NCI-H2227 treated with DMSO at 0.1 percent for 48 hours (cell line): ENCODE data around the gene RPL7L1.
"Not testable (repeated sequence)": the region's sequence is repeated elsewhere in the genome, so short reads cannot be mapped to it uniquely, and the experiment has no call there.

Experiments used
- DNase-seq: peaks from one replicate; lab custom pipeline; 2025; lab: John Stamatoyannopoulos, UW

Gene RPL7L1

GRCh38 chr6:42879372-42880239 lies at the start of gene RPL7L1:
Gene RPL7L1, plus strand, starts transcription at chr6:42879616. Its CDS starts 295 bp downstream, at chr6:42879911.
- peak; percentile 97 for DNase-seq

DNA sequence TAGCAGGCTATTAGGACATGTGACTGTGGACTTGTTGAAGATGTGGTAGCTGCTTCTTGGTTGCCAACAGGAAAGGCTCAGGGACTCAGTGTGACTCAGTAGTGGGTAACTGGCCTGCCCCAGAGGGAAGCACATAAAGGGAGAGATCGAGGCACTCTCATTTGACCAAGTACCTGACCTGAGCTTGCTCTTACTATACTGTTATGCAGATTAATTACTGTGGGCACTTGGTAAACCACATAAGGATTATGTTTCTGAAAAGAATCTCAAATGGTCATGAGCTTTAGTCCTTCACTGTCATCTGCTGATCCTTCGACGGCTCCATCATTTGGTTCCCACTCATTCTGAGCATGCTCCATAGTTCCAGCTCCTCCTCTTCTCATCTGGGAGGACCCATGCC lies 48.2 kb upstream of the RPL7L1 start:
- no peak for DNase-seq

GRCh38 chr6:42834056-42834455 lies 45.4 kb upstream of the RPL7L1 start:
- no peak for DNase-seq

- no peak for DNase-seq
These were observed 37.4 kb upstream of the RPL7L1 start for GRCh38 chr6:42841844-42842584.

GRCh38 chr6:42845327-42845694 lies 34.1 kb upstream of the RPL7L1 start:
- no peak for DNase-seq

DNA sequence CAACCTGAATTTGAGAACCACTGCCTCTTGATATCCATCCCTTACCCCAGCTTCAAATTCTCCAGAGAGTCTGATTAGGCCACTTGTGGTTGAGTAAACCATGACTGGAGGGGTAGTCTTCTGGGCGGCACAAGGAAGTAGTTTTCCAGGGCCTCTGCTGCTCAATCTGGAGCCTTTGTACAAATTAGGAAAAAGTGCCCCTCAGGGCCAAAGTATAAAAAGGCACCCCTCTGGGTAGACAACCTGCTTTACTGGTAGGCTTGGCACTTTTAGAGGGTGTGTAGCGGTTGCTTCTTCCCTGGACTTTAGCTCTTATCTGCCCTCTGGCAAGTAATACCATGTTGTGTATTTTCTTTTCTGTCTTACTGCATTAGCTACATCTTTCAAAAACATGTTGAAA lies 32.9 kb upstream of the RPL7L1 start:
- DNase-seq = no peak

- DNase-seq = no peak
These were observed 30.7 kb upstream of the RPL7L1 start for GRCh38 chr6:42848700-42849099.

GRCh38 chr6:42851599-42851998 lies 27.8 kb upstream of the RPL7L1 start:
- DNase-seq = no peak

DNA sequence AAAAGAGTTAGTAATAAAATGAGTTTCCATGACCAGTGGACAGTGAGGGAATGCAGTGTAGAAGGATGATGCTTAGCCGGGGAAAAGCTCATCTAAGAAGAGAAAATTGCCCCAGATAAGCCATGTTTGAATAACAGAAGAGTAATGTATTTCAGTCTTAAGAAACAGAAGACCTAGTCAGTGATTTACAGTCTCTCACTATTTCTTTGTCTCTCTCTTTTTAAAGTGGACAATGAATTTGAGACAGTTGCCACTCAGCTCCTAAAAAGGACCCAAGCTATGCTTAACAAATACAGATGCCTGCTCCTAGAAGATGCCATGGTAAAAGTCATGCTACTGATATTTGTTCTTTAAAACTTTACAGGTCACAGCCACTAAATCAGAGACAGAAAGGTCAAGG lies 19.4 kb upstream of the RPL7L1 start:
- DNase-seq = no peak

DNA sequence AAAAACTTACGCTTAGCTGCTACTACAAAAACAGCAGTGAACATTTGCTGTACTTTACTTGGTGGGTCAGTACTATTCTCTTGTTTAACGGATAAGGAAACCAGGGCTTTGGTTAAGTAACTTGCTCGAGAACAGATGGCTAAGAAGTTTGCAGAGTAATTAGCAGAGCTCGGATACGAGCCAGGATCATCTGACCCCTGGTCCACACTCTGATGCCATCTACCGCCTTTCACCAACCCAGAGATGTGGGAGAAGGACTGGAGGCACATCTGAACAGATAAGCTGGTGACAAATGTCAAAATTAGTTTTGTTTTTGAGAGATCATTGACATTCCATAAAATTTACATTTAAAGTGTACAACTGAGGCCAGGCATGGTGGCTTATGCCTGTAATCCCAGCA lies 18.9 kb upstream of the RPL7L1 start:
- DNase-seq = no peak

GRCh38 chr6:42864602-42865001 lies 14.8 kb upstream of the RPL7L1 start:
- DNase-seq = no peak

GRCh38 chr6:42870145-42870936 lies 9.1 kb upstream of the RPL7L1 start:
- DNase-seq = no peak

GRCh38 chr6:42871711-42872110 lies 7.7 kb upstream of the RPL7L1 start:
- no peak for DNase-seq

GRCh38 chr6:42873313-42873712 lies 6.1 kb upstream of the RPL7L1 start:
- DNase-seq = no peak

DNA sequence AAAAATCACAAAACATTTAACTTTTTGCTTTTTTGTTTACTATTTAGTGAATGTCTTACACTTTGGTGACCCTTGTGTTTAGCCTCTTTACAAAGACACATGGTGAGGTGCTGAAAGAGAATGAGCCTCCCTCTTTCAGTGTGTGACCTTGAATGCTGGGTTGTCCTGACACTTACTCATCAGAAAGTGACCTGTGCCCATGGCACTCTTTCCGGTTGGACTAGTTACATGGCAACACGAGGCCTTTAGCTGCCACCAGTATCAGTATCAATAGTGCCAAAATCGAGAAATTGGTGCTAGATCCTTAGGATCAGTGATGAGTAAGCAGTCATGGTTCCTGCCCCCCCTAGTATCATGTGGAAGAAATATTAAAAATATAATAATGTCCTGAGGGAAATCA lies 1.7 kb upstream of the RPL7L1 start:
- DNase-seq = no peak

DNA sequence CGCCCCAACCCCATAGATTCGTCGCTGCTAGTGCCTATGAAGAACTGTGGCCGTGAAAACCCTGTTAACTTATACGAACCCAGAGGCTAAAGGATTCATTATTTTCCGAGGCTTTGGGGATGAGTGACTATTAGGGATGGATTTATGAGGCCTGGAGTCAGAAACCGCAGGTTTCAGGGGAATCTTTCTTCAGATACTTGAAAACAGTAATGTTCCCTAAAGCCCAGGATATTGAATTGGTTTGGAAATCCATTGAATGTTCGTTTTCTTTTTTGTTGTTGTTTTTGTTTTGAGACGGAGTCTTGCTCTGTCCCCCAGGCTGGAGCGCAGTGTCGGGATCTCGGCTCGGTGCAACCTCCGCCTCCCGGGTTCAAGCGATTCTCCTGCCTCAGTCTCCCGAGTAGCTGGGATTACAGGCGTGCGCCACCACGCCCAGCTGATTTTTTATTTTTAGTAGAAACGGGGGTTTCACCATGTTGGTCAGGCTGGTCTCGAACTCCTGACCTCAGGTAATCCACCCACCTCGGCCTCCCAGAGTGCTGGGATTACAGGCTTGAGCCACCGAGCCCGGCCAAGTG lies 913 bp downstream of the RPL7L1 start:
- not testable (repeated sequence) for DNase-seq

- not testable (repeated sequence) for DNase-seq
These were observed 1.5 kb downstream of the RPL7L1 start for GRCh38 chr6:42880871-42881270.

GRCh38 chr6:42885702-42886101 lies 6.3 kb downstream of the RPL7L1 start:
- no peak for DNase-seq

GRCh38 chr6:42888201-42888600 lies 8.8 kb downstream of the RPL7L1 start:
- not testable (repeated sequence) for DNase-seq

DNA sequence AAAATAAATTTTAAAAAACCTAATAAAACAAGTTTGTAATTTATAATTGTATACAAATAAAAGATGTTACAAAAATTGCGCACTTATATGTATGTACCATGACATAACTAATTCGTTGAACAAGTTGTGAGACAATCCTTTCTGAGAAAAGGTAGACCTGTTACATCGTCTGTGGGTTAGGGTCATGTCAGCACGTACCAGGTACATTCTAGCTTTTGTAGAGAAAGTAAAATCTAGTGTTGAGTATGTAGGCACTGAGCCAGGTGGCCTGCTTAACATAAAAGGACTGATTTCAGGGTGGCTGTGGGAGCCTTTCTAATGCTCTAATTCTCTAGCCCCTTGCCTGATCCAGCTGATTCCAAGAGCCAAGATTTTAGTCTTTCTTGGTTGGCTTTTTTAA lies 10.4 kb downstream of the RPL7L1 start:
- no peak for DNase-seq

DNA sequence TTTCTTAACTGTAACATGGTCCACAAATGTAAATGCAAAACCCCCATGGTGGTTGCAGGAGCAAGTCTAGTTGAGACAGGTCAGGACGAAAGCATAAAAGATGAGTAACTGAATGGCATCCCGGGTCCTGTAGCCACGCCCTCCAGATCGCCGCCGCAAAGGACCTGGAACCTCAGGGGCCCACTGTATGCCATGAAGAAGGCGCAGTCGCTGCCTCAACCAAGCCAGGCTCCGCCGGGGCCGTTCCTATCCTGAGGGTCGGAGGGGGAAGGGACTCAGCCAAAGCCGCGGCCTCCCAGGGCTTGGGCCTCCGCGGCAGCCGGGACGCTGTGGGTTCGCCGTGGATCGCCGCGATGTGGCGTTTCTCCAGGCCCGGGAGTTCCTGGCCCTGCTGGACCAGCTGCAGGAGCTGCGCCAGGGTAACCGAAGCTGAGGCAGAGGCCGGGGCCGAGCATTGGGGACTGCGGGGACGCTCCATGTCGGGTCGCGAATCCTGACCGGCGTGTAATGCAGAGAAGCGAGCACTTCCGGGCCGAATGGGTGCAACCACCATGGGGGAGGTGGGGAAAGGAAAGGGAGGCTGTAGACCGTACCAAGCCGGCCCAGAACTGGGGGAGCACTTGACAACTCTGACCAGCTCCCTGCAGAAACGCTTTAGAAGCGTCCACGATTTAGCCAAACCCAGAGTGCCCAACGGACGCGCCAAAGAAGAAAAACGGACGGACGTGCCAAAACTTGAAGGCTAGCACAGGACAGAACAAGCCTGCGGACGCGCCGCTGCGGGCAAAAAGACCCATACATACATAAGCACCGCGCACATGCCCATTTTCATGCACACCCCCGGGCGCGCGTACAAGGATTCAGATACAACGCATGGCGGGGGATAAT lies 11.1 kb downstream of the RPL7L1 start:
- peak; percentile 72 for DNase-seq
